Prostate gland (tissue), 2 donors: ENCODE measurements around the gene SF3B6. TPM values are rescaled to one million over a fixed set of nuclear protein-coding genes. Genes with fewer than 3 reads are reported as not detected.

Source experiments
- DNase-seq: peaks from one replicate; pipeline ENCODE4 v3.0.0-alpha.2; 2019; ENCODE audit warnings: low spot score
- H3K27ac ChIP-seq, 2 donors: fragments of 200-600 bp; sonication (generic); 2 replicates each; pipeline ENCODE4 v1.5.1; 2017 to 2019
- H3K27me3 ChIP-seq: fragments of 200-600 bp; sonication (generic); replicated peaks from 2 replicates; pipeline ENCODE4 v1.5.1; 2019; ENCODE audit not compliant: insufficient read depth
- H3K36me3 ChIP-seq, 2 donors: fragments of 200-600 bp; sonication (generic); 1 replicate in 1 of 2; 2 replicates in 1 of 2; pipeline versions ENCODE4 v1.5.1 to v1.8.1; 2017 to 2019
- H3K4me1 ChIP-seq: fragments of 200-600 bp; sonication (generic); replicated peaks from 2 replicates; pipeline ENCODE4 v1.5.1; 2019
- H3K4me3 ChIP-seq, 2 donors: fragments of 200-600 bp; sonication (generic); 2 replicates each; pipeline ENCODE4 v1.5.1; 2017 to 2019
- H3K9me3 ChIP-seq: fragments of 200-600 bp; sonication (generic); 2 replicates; pipeline ENCODE4 v1.5.1; 2017
- POLR2A ChIP-seq: fragments of 450-650 bp; IDR thresholded peaks from one replicate; pipeline ENCODE4 v1.6.1; 2016; ENCODE audit warnings: antibody characterized with exemption, mild to moderate bottlenecking
- POLR2AphosphoS5 ChIP-seq: sonication (generic); formaldehyde crosslinking; IDR thresholded peaks from one replicate; pipeline ENCODE4 v1.6.1; 2017; ENCODE audit warnings: antibody characterized with exemption
- WGBS: methylation state at CpG from one replicate; pipeline ENCODE4 v1.1.5; 2018; 5-methylcytosine and 5-hydroxymethylcytosine counted together
- intact Hi-C: fragments of 100-400 bp; cut with DNase I; formaldehyde crosslinking; loops from one replicate; pipeline ENCODE4 v1.14.2; 2022
- total RNA-seq, 2 donors: library from RNA; depleted of rRNA; stranded (reverse); fragments of >200 nt; gene quantifications; one replicate each; pipeline ENCODE4 v1.1.0, GENCODE V29; 2016
- TF ChIP-seq, protein P1 (sequence below), 4 experiments: fragments of 200-600 bp in 2 of 4; fragments of 450-650 bp in 2 of 4; sonication (generic) in 2 of 4; IDR thresholded peaks; 1 replicate in 3 of 4; 2 replicates in 1 of 4; pipeline ENCODE4 v1.5.1; 2016 to 2019; ENCODE audit warnings: antibody characterized with exemption in 4 of 4, mild to moderate bottlenecking in 2 of 4, moderate library complexity in 2 of 4

Gene SF3B6
- total RNA-seq, 2 donors from 2014 or later = 78.9 to 79.3 TPM

DNA sequence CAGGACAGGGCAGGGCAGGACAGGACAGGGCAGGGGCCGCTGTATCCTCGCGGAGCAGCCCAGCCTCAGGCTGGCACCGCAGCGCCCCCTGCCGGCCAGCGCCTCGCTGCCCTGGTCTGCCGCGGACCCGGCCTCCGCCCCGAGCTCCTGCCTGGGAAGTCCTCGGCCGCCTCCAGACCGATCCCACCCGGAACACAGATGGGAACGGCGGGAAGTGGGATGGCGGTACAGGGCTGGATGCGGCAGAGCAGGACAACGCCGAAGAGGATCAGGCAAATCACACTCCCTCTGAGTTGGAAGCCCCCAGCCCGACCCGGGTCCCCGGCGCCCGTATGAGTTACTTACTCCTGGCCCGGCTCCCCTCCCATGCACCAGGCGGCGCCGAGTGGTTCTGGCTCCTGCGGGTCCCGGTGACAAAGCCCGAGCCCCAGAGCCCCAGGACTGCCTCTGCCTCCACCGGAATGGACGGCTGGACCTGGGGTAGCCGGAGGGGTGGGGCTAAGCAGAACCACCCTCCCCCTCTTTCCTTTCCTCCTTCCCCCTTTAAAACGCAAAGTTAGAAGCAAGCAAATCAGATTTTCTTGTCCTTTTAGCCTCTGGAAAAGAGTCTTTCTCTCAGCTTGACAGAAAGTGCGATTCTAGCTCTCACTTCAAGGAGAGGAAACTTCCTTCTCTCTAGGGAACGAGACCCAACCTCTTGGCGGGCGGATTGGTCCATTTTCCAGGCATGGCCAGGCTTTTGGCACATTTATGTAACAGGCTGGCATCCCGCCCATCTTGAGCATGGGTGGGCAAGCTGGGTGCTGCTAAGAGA lies 8.5 kb upstream of the SF3B6 start, which contains the start of gene TP53I3:
TSS of gene TP53I3 (minus strand) at position 449 of the 814 bp plus-strand sequence. CDS start 508 bp downstream, outside the sequence.
- H3K27ac ChIP-seq = peak within 1 kb of the TSS; percentile 91 to 93
- no peaks in the 10 kb centered on the region for H3K9me3 ChIP-seq
- H3K4me3 ChIP-seq = peak within 1 kb of the TSS; percentile 45 to 59
- no peaks in the 10 kb centered on the region for H3K27me3 ChIP-seq
- H3K4me1 ChIP-seq = peaks cover 3% of the 10 kb centered on the region
- TF ChIP-seq POLR2A = peak; percentile 60
- peak; percentile 37 for TF ChIP-seq POLR2AphosphoS5
- TF ChIP-seq, protein P1, sequence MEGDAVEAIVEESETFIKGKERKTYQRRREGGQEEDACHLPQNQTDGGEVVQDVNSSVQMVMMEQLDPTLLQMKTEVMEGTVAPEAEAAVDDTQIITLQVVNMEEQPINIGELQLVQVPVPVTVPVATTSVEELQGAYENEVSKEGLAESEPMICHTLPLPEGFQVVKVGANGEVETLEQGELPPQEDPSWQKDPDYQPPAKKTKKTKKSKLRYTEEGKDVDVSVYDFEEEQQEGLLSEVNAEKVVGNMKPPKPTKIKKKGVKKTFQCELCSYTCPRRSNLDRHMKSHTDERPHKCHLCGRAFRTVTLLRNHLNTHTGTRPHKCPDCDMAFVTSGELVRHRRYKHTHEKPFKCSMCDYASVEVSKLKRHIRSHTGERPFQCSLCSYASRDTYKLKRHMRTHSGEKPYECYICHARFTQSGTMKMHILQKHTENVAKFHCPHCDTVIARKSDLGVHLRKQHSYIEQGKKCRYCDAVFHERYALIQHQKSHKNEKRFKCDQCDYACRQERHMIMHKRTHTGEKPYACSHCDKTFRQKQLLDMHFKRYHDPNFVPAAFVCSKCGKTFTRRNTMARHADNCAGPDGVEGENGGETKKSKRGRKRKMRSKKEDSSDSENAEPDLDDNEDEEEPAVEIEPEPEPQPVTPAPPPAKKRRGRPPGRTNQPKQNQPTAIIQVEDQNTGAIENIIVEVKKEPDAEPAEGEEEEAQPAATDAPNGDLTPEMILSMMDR (IDR thresholded peaks at IDR 0.05) = peak; percentile 95 to 99 (median 96)
- intact Hi-C loops = loop anchor here (2.0 to 10.0 kb wide), 3 partner anchors 158 to 300 kb away; partner anchors contain the start of gene ATAD2B
- H3K36me3 ChIP-seq = no peaks in the 10 kb centered on the region
- 0% methylated on average over 44 of the region's 44 CpGs for WGBS
- peak; percentile 84 for DNase-seq

DNA sequence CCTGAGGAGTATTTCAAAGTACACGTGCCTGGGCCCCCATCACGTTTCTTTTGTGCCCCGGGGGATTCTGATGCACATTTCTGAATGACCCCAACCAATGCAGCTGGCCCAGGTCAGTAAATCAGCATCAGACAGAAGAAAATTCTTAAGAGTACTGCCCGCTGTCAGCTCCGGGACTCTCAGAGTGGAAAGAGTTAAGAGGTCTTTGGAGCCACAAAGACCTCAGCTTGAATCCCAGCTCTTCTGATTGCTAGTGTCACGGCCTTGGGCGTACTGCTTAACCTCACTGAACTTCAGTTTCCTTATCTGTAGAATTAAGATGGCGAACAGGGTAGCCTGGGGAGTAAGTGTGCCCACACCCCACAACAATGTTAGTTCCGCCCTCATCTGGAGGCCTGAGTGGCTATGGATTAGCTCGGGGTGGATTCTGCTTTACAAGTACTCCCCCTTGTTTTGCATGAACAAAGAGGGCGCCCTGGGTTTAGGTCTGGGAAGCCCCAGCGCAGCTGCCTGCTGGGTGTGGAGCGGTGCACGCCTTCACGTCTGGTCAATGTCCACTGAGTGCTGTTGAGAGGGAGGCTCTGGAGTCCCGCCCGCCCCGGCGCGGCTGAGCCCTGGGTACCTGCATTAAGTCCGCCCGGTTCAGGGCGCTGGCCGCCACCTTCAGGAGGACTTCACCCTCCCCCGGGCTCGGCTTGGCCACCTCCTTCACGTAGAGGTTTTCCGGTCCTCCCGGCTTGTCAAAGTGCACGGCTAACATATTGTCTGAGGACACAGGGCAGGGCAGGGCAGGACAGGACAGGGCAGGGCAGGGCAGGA lies 7.7 kb upstream of the SF3B6 start:
- intact Hi-C loops = loop anchor here (2.0 to 10.0 kb wide), 3 partner anchors 157 to 301 kb away; partner anchors contain the start of gene ATAD2B
- H3K4me1 ChIP-seq = peaks cover 3% of the 10 kb centered on the region
- H3K27ac ChIP-seq = peak overlapping the region; percentile 91 to 93
- peak; percentile 68 for DNase-seq
- peak overlapping the region; percentile 45 to 59 for H3K4me3 ChIP-seq
- H3K9me3 ChIP-seq = no peaks in the 10 kb centered on the region
- no peaks in the 10 kb centered on the region for H3K36me3 ChIP-seq
- TF ChIP-seq POLR2AphosphoS5 (peak; percentile 26), POLR2A (no peak)
- 12% methylated on average over 30 of the region's 30 CpGs for WGBS
- H3K27me3 ChIP-seq = no peaks in the 10 kb centered on the region

DNA sequence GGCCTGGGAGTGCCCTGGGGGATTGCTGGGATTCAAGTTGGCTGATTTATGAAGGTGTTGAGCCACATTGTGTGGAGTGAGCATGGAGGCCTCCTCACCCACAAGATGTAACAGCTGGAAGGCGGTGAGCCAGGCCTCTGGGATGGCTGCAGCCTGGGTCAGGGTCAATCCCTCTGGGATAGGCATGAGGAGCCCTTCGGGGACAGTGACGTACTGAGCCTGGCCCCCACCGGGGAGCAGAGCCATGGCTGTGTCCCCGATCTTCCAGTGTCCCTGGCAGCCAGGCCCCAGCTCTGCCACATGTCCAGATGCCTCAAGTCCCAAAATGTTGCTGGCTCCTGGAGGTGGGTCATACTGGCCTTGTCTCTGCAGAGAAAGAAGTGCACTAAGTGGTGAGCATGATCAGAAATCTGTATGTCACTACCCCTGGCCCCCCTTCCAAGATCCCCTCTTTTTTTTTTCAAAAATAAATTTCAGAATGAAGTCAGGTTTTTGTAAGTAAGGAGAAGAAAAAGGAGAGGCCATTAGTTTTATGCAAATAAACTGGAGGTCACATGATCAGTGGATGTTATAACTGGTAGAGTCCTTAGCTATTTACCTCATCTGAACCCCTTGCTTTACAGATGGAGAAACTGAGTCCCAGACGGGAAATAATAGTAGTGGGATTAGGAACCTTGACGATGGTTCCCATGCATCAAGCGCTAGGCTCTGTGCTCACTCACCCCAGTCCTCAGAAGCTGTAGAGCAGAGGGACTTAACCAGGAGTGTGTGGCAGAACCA lies 6.9 kb upstream of the SF3B6 start:
- 81% methylated on average over 6 of the region's 8 CpGs for WGBS
- Histone ChIP-seq H3K27me3 (no peaks in the 10 kb centered on the region), H3K36me3 (no peaks in the 10 kb centered on the region), H3K4me1 (peaks cover 3% of the 10 kb centered on the region), H3K9me3 (no peaks in the 10 kb centered on the region), H3K27ac (peak overlapping the region; percentile 91 to 93), H3K4me3 (peak overlapping the region in 1 of 2 donors; percentile 59)
- no peak for DNase-seq
- TF ChIP-seq, protein P1 (IDR thresholded peaks at IDR 0.05) = no peak
- TF ChIP-seq POLR2AphosphoS5 (no peak), POLR2A (no peak)
- intact Hi-C loops = loop anchor here (10.0 kb wide), 1 partner anchor 302 kb away; no protein-coding TSS in a partner anchor

DNA sequence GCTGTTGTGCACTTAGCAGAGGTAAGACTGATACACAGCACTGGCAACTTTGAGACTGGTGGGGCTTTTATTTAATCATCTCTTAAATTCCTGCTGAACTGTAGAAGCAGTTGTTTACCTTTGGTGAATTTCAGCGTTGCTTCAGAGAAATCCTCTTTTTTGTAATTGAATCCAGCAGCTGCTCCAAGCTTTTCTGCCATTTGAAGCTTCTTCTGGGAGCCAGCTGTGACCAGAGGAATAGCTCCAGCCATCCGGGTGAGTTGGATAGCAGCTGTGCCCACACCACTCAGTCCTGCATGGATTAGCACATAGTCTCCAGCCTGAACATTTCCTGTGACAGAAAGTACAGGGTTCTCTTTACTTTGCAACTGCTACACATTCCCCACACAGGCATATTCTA lies 4.6 kb upstream of the SF3B6 start:
- DNase-seq = no peak
- WGBS = 49% methylated on average over 2 of the region's 2 CpGs
- TF ChIP-seq, protein P1 (IDR thresholded peaks at IDR 0.05) = no peak
- TF ChIP-seq POLR2A = no peak
- no peak for TF ChIP-seq POLR2AphosphoS5
- Histone ChIP-seq H3K4me3 (no peak overlapping the region), H3K27ac (no peak overlapping the region), H3K9me3 (no peaks in the 10 kb centered on the region), H3K36me3 (no peaks in the 10 kb centered on the region), H3K4me1 (peaks cover 3% of the 10 kb centered on the region), H3K27me3 (no peaks in the 10 kb centered on the region)
- intact Hi-C loops = loop anchor here (10.0 kb wide), 1 partner anchor 304 kb away; no protein-coding TSS in a partner anchor
